ENCODE measurements around the gene PDLIM1. TPM values are rescaled to one million over a fixed set of nuclear protein-coding genes. Genes with fewer than 3 reads are reported as not detected.

The PDLIM1 gene
- total RNA-seq, 1 experiment from 2014 or later: 115 TPM

GRCh38 chr10:95268438-95268837 is 22.4 kb downstream of the PDLIM1 start:
- Histone ChIP-seq H4K8ac (replicated peaks; ENCODE audit: insufficient read length, low read depth, low read length) (no peak overlapping the region), H2AFZ (ENCODE audit: low read length) (no peak overlapping the region), H3K4ac (ENCODE audit: low read depth, low read length) (no peak overlapping the region), H2BK120ac (ENCODE audit: low read depth, low read length, poor library complexity, severe bottlenecking) (peak overlapping the region; percentile 81), H3K18ac (ENCODE audit: insufficient read length, low read depth, low read length) (peak overlapping the region; percentile 86), H2BK12ac (ENCODE audit: insufficient read length, low read depth, low read length) (peak overlapping the region; percentile 90), H3K79me1 (ENCODE audit: insufficient read depth, low read depth, low read length, poor library complexity, severe bottlenecking) (no peaks in the 10 kb centered on the region), H4K5ac (ENCODE audit: insufficient read length, low read depth, low read length) (no peak overlapping the region), H3K56ac (ENCODE audit: insufficient read length, low read depth, low read length) (no peak overlapping the region), H3K9me3 (ENCODE audit: control insufficient read depth, low read depth, low read length) (no peaks in the 10 kb centered on the region), H3K9ac (ENCODE audit: extremely low read depth, insufficient read length, low read length) (no peak overlapping the region), H3K23me2 (ENCODE audit: insufficient read length, low read depth, low read length, poor library complexity, severe bottlenecking) (no peaks in the 10 kb centered on the region), H3K23ac (ENCODE audit: insufficient read length, low read depth, low read length) (no peak overlapping the region), H4K20me1 (ENCODE audit: control insufficient read depth, insufficient read depth, insufficient read length) (no peaks in the 10 kb centered on the region), H3K27ac (ENCODE audit: insufficient read length, low read depth, low read length) (peak overlapping the region; percentile 54), H3K14ac (ENCODE audit: insufficient read depth, low read length) (no peak overlapping the region), H3K4me2 (ENCODE audit: insufficient read depth, insufficient read length, low read length) (no peak overlapping the region), H2AK5ac (ENCODE audit: insufficient read length, low read length) (peak overlapping the region; percentile 90), H2BK20ac (ENCODE audit: low read depth, low read length, poor library complexity, severe bottlenecking) (peak overlapping the region; percentile 78), H3K79me2 (ENCODE audit: insufficient read depth, low read length) (no peaks in the 10 kb centered on the region), H4K91ac (ENCODE audit: insufficient read length, low read depth, low read length) (peak overlapping the region; percentile 88), H3K27me3 (ENCODE audit: insufficient read depth, low read length) (no peaks in the 10 kb centered on the region), H2BK5ac (ENCODE audit: insufficient read length, low read length) (peak overlapping the region; percentile 90), H3K4me1 (ENCODE audit: insufficient read depth, low read length) (peaks cover 13% of the 10 kb centered on the region), H3T11ph (ENCODE audit: low read length) (peak overlapping the region; percentile 29), H2BK15ac (ENCODE audit: low read depth, low read length) (peak overlapping the region; percentile 97)
- Mint-ChIP-seq H3K4me3 (no peak overlapping the region; a peak in 1 of 5 replicates), H3K4me1 (peaks cover 29 to 39% of the 10 kb centered on the region in 2 experiments), H3K9me3 (no peaks in the 10 kb centered on the region), H3K27ac (peak overlapping the region; percentile 36 to 95 (median 90); a peak in 5 of 7 replicates), H3K27me3 (ENCODE audit: low read depth) (no peaks in the 10 kb centered on the region), H3K36me3 (ENCODE audit: insufficient read depth in 1 of 3, low read depth in 3 of 3) (peaks cover 0 to 44% (median 42%) of the 10 kb centered on the region in 3 experiments; a peak in 5 of 7 replicates)
- TF ChIP-seq CTCF (conservative IDR thresholded peaks at IDR 0.05): no peak
- no peak for DNase-seq
- no CpG with 5 or more reads among the region's 12 CpGs for WGBS (ENCODE audit: extremely low coverage, insufficient read length, low lambda C conversion rate)
